Activated naive CD4-positive, alpha-beta T cell treated with anti-CD3 and anti-CD28 coated beads, Interleukin-2, amount 10 ng/mL, durations not matched to agents 7 days and 5 days (primary cell): Measurements from ENCODE around the gene CNPY1.

ENCODE experiments used
- CTCF ChIA-PET: fragments of 350-600 bp; sonication (Branson Sonifier 250); formaldehyde crosslinking; loops from one replicate; lab custom pipeline; 2021; ENCODE audit warnings: antibody characterized with exemption; lab: Charles Lee
- DNase-seq: peaks from one replicate; pipeline ENCODE4 v3.0.0-alpha.2; 2020
- H3K27ac Mint-ChIP-seq: one replicate; pipeline ENCODE4 v1.8.0; 2021; ENCODE audit warnings: mild to moderate bottlenecking, moderate library complexity, mixed read lengths
- H3K27me3 Mint-ChIP-seq: one replicate; pipeline ENCODE4 v1.8.0; 2021; ENCODE audit warnings: mild to moderate bottlenecking, mixed read lengths
- H3K36me3 Mint-ChIP-seq: one replicate; pipeline ENCODE4 v1.8.0; 2021; ENCODE audit warnings: mixed read lengths
- H3K4me1 Mint-ChIP-seq: one replicate; pipeline ENCODE4 v1.8.0; 2021; ENCODE audit warnings: mixed read lengths
- H3K4me3 Mint-ChIP-seq: one replicate; pipeline ENCODE4 v1.8.0; 2021; ENCODE audit warnings: mild to moderate bottlenecking, moderate library complexity, mixed read lengths
- H3K9me3 Mint-ChIP-seq: one replicate; pipeline ENCODE4 v1.8.0; 2021; ENCODE audit warnings: mixed read lengths

The CNPY1 gene

GRCh38 chr7:155493744-155494538 lies 52.4 kb downstream of the CNPY1 start:
- Mint-ChIP-seq H3K4me1 (peaks cover 26% of the 10 kb centered on the region), H3K36me3 (peaks cover 2% of the 10 kb centered on the region), H3K4me3 (no peak overlapping the region), H3K9me3 (peaks cover 2% of the 10 kb centered on the region), H3K27ac (no peak overlapping the region), H3K27me3 (peaks cover 68% of the 10 kb centered on the region)
- CTCF ChIA-PET: no interaction called here
- no peak for DNase-seq

GRCh38 chr7:155491812-155492211 lies 54.5 kb downstream of the CNPY1 start:
- no peak for DNase-seq
- peaks cover 29% of the 10 kb centered on the region for H3K4me1 Mint-ChIP-seq
- H3K27me3 Mint-ChIP-seq: peaks cover 70% of the 10 kb centered on the region
- H3K36me3 Mint-ChIP-seq: peaks cover 2% of the 10 kb centered on the region
- no peak overlapping the region for H3K4me3 Mint-ChIP-seq
- CTCF ChIA-PET: no interaction called here
- H3K27ac Mint-ChIP-seq: no peak overlapping the region
- peaks cover 2% of the 10 kb centered on the region for H3K9me3 Mint-ChIP-seq

- DNase-seq: peak; percentile 62
- Mint-ChIP-seq H3K9me3 (peaks cover 2% of the 10 kb centered on the region), H3K4me1 (peaks cover 29% of the 10 kb centered on the region), H3K27me3 (peaks cover 65% of the 10 kb centered on the region), H3K27ac (peak overlapping the region; percentile 81), H3K4me3 (peak overlapping the region; percentile 70), H3K36me3 (peaks cover 2% of the 10 kb centered on the region)
- CTCF ChIA-PET: no interaction called here
Measured at GRCh38 chr7:155490697-155491628, 55.4 kb downstream of the CNPY1 start.

- Mint-ChIP-seq H3K4me1 (peaks cover 29% of the 10 kb centered on the region), H3K27me3 (peaks cover 63% of the 10 kb centered on the region)
Measured at GRCh38 chr7:155489862-155490696, 56.3 kb downstream of the CNPY1 start.

GRCh38 chr7:155489158-155489840 lies 57.1 kb downstream of the CNPY1 start:
- no peak overlapping the region for H3K4me3 Mint-ChIP-seq
- peaks cover 71% of the 10 kb centered on the region for H3K27me3 Mint-ChIP-seq
- peaks cover 2% of the 10 kb centered on the region for H3K9me3 Mint-ChIP-seq

More at GRCh38 chr7:155489862-155490696, 56.3 kb downstream of the CNPY1 start:
- CTCF ChIA-PET: interaction anchor here (0.7 kb wide), 1 partner anchor 35 kb away, joined by 3 read pairs; no protein-coding TSS in a partner anchor
- H3K36me3 Mint-ChIP-seq: peaks cover 2% of the 10 kb centered on the region
- peaks cover 2% of the 10 kb centered on the region for H3K9me3 Mint-ChIP-seq
- peak overlapping the region; percentile 70 for H3K4me3 Mint-ChIP-seq
- H3K27ac Mint-ChIP-seq: no peak overlapping the region
- no peak for DNase-seq

DNA sequence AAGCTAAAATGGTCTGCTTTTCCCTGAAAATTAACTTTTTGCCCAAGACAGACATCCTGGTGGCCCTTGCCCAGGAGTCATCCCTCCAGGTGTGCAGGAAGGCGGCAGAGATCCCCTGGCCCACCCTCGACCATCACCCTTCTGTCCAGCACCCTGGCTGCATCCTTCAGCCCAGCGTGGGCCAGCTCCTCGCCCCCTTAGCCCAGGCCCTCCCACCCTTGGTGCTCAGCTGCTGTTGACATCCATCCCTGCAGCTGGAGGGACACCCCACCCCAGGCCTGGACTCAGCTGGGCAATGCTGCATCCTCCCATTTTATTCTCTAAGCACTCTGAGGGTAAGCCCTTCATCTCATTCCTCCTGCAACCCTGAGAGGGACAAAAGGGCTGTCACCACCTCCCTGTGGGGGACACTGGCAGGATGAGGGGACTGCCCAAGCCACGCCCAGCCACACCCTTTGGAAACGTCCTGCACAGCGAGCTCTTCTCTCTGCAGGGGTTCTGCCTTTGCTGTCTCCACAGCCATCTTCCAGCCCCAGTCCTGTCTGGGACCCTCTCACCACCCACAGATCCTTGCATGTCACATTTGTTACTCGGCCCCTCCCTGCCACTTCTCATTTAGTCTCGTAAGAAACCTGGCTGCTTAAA lies 57.8 kb downstream of the CNPY1 start:
- Mint-ChIP-seq H3K4me3 (no peak overlapping the region), H3K27ac (no peak overlapping the region)
- no peak for DNase-seq

More at GRCh38 chr7:155489158-155489840, 57.1 kb downstream of the CNPY1 start:
- CTCF ChIA-PET: interaction anchor here (0.7 kb wide), 1 partner anchor 36 kb away, joined by 3 read pairs; no protein-coding TSS in a partner anchor
- no peak overlapping the region for H3K27ac Mint-ChIP-seq
- H3K4me1 Mint-ChIP-seq: peaks cover 29% of the 10 kb centered on the region
- peaks cover 2% of the 10 kb centered on the region for H3K36me3 Mint-ChIP-seq
- DNase-seq: no peak

GRCh38 chr7:155487509-155488482 lies 58.6 kb downstream of the CNPY1 start:
- Mint-ChIP-seq H3K4me1 (peaks cover 29% of the 10 kb centered on the region), H3K4me3 (no peak overlapping the region), H3K9me3 (peaks cover 2% of the 10 kb centered on the region), H3K36me3 (peaks cover 2% of the 10 kb centered on the region), H3K27me3 (peaks cover 79% of the 10 kb centered on the region), H3K27ac (no peak overlapping the region)
- CTCF ChIA-PET: no interaction called here
- DNase-seq: no peak

More for the DNA sequence above, 57.8 kb downstream of the CNPY1 start:
- Mint-ChIP-seq H3K27me3 (peaks cover 71% of the 10 kb centered on the region), H3K4me1 (peaks cover 29% of the 10 kb centered on the region), H3K9me3 (peaks cover 2% of the 10 kb centered on the region), H3K36me3 (peaks cover 2% of the 10 kb centered on the region)
- CTCF ChIA-PET: no interaction called here

DNA sequence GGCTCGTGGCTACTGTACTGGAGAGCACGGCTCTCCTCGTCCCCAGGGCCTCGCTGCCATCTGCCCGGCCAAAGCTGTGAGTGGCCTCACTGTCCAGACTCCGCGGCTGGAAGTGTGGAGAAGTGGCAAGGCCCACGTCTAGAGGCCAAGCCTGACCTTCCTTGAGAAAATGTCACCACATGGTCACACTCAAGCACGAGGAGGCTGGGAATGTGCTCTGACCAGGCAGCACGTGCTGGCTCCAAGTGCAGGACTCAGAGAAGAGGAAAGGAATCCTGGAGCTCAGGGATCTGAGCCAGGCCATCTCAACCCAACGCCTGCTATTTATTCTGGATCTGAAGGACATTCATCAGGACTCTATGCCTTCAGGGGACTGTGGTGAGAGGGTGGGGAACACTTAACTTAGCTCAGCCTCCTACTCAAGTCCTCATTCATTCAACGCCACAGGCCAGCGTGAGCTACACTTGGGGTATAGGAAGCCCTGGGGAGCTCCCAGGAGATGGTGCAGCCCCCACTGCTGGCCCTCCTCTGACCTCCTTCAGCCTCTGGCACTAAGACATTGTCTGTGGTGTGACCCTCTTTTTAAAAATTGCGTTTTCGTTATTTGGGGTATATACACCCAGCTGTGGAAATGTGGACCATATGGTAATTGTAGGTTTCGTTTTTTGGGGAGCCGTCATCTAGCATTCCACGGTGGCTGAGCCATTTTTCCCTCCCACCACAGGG lies 59.4 kb downstream of the CNPY1 start:
- Mint-ChIP-seq H3K27me3 (peaks cover 86% of the 10 kb centered on the region), H3K4me1 (peaks cover 26% of the 10 kb centered on the region)
- CTCF ChIA-PET: no interaction called here

GRCh38 chr7:155484483-155485399 lies 61.6 kb downstream of the CNPY1 start:
- DNase-seq: no peak
- CTCF ChIA-PET: no interaction called here
- no peaks in the 10 kb centered on the region for H3K36me3 Mint-ChIP-seq
- H3K9me3 Mint-ChIP-seq: peaks cover 7% of the 10 kb centered on the region
- no peak overlapping the region for H3K4me3 Mint-ChIP-seq
- H3K4me1 Mint-ChIP-seq: peaks cover 8% of the 10 kb centered on the region
- H3K27ac Mint-ChIP-seq: no peak overlapping the region
- peaks cover 69% of the 10 kb centered on the region for H3K27me3 Mint-ChIP-seq

More for the DNA sequence above, 59.4 kb downstream of the CNPY1 start:
- H3K27ac Mint-ChIP-seq: no peak overlapping the region
- peaks cover 2% of the 10 kb centered on the region for H3K36me3 Mint-ChIP-seq
- DNase-seq: no peak
- H3K9me3 Mint-ChIP-seq: peaks cover 7% of the 10 kb centered on the region
- no peak overlapping the region for H3K4me3 Mint-ChIP-seq

GRCh38 chr7:155483868-155484325 lies 62.5 kb downstream of the CNPY1 start:
- peaks cover 3% of the 10 kb centered on the region for H3K4me1 Mint-ChIP-seq
- CTCF ChIA-PET: no interaction called here
- H3K36me3 Mint-ChIP-seq: no peaks in the 10 kb centered on the region
- H3K9me3 Mint-ChIP-seq: peaks cover 7% of the 10 kb centered on the region
- DNase-seq: no peak
- no peak overlapping the region for H3K4me3 Mint-ChIP-seq
- no peak overlapping the region for H3K27ac Mint-ChIP-seq
- H3K27me3 Mint-ChIP-seq: peaks cover 67% of the 10 kb centered on the region

DNA sequence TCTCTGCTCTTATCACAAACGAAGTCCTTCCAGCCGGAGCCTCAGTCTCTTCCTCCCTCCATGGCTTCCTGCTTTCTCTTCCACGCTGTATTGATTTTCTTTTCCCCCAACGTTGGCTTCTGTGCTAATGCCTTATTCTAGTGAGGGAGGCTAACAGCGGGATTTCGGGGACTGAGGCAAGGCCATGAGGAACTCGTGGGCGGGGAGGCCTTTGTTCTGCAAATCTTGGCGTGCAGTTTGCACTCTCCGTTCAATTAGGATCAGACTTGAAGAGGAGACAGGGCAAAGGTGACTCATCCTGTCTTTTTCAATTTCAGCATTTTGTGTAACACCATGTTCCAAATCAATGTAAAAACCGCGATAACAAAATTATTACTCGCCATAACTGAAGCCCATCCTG lies 63.1 kb downstream of the CNPY1 start:
- CTCF ChIA-PET: no interaction called here
- Mint-ChIP-seq H3K27ac (no peak overlapping the region), H3K9me3 (peaks cover 7% of the 10 kb centered on the region), H3K36me3 (no peaks in the 10 kb centered on the region), H3K4me3 (no peak overlapping the region), H3K4me1 (no peaks in the 10 kb centered on the region), H3K27me3 (peaks cover 69% of the 10 kb centered on the region)
- no peak for DNase-seq
